ENCODE measurements around the gene ERVFRD-1.

ERVFRD-1 gene

GRCh38 chr6:11054722-11055121 lies 56.8 kb downstream of the ERVFRD-1 start:
- DNase-seq (ENCODE audit: low read depth) = no peak
- H3K4me3 ChIP-seq (ENCODE audit: low read depth, low read length) = no peak overlapping the region
- TF ChIP-seq, protein P1, sequence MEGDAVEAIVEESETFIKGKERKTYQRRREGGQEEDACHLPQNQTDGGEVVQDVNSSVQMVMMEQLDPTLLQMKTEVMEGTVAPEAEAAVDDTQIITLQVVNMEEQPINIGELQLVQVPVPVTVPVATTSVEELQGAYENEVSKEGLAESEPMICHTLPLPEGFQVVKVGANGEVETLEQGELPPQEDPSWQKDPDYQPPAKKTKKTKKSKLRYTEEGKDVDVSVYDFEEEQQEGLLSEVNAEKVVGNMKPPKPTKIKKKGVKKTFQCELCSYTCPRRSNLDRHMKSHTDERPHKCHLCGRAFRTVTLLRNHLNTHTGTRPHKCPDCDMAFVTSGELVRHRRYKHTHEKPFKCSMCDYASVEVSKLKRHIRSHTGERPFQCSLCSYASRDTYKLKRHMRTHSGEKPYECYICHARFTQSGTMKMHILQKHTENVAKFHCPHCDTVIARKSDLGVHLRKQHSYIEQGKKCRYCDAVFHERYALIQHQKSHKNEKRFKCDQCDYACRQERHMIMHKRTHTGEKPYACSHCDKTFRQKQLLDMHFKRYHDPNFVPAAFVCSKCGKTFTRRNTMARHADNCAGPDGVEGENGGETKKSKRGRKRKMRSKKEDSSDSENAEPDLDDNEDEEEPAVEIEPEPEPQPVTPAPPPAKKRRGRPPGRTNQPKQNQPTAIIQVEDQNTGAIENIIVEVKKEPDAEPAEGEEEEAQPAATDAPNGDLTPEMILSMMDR (conservative IDR thresholded peaks at IDR 0.05; ENCODE audit: low read depth, low read length) = no peak

GRCh38 chr6:11053307-11053706 lies 58.2 kb downstream of the ERVFRD-1 start:
- TF ChIP-seq, protein P1 (conservative IDR thresholded peaks at IDR 0.05; ENCODE audit: low read depth, low read length) = no peak
- no peak for DNase-seq (ENCODE audit: low read depth)

More at GRCh38 chr6:11053307-11053706, 58.2 kb downstream of the ERVFRD-1 start:
- H3K4me3 ChIP-seq (ENCODE audit: low read depth, low read length) = no peak overlapping the region

Data from choroid plexus epithelial cell (primary cell).